ENCODE data around the gene MRC2.

Gene MRC2

GRCh38 chr17:62637809-62638208, 10.3 kb downstream of the MRC2 start:
- DNase-seq = no peak

- no peak for DNase-seq
These were observed 13.7 kb downstream of the MRC2 start for GRCh38 chr17:62641153-62641552.

- no peak for DNase-seq
These were observed 14.5 kb downstream of the MRC2 start for GRCh38 chr17:62641951-62642350.

- no peak for DNase-seq
These were observed 16.0 kb downstream of the MRC2 start for GRCh38 chr17:62643496-62643895.

- DNase-seq = no peak
These were observed 17.2 kb downstream of the MRC2 start for GRCh38 chr17:62644487-62645173.

- no peak for DNase-seq
These were observed 20.9 kb downstream of the MRC2 start for GRCh38 chr17:62648251-62648955.

GRCh38 chr17:62648956-62649294, 21.5 kb downstream of the MRC2 start:
- no peak for DNase-seq

- no peak for DNase-seq
These were observed 22.1 kb downstream of the MRC2 start for GRCh38 chr17:62649570-62649969.

GRCh38 chr17:62650587-62650986, 23.1 kb downstream of the MRC2 start:
- DNase-seq = no peak

GRCh38 chr17:62652251-62653001, 25.0 kb downstream of the MRC2 start:
- peak in 1 of 2 donors; percentile 26 for DNase-seq

GRCh38 chr17:62653002-62653825, 25.7 kb downstream of the MRC2 start:
- DNase-seq = peak; percentile 82 to 85

GRCh38 chr17:62653826-62654761, 26.6 kb downstream of the MRC2 start:
- DNase-seq = no peak

GRCh38 chr17:62655656-62656055, 28.2 kb downstream of the MRC2 start:
- DNase-seq = no peak

GRCh38 chr17:62656446-62656845, 29.0 kb downstream of the MRC2 start:
- DNase-seq = no peak

GRCh38 chr17:62657145-62657665, 29.7 kb downstream of the MRC2 start:
- no peak for DNase-seq

GRCh38 chr17:62657690-62658089, 30.2 kb downstream of the MRC2 start:
- DNase-seq = no peak

- DNase-seq = no peak
These were observed 30.9 kb downstream of the MRC2 start for GRCh38 chr17:62658136-62658920.

GRCh38 chr17:62660629-62661118, 33.2 kb downstream of the MRC2 start:
- DNase-seq = no peak

- DNase-seq = no peak
These were observed 33.9 kb downstream of the MRC2 start for GRCh38 chr17:62661337-62661736.

GRCh38 chr17:62662855-62663254, 35.4 kb downstream of the MRC2 start:
- DNase-seq = no peak

- no peak for DNase-seq
These were observed 35.8 kb downstream of the MRC2 start for GRCh38 chr17:62663304-62663703.
